ENCODE measurements around the gene ASXL2.
"Not testable (repeated sequence)": the region's sequence is repeated elsewhere in the genome, so short reads cannot be mapped to it uniquely, and the experiment has no call there.

Gene ASXL2

GRCh38 chr2:25832897-25833296, 45.4 kb downstream of the ASXL2 start:
- no peak for DNase-seq (ENCODE audit: low read depth)

- DNase-seq (ENCODE audit: low read depth) = no peak
These were observed 46.4 kb downstream of the ASXL2 start for GRCh38 chr2:25831746-25832449.

- DNase-seq (ENCODE audit: low read depth) = no peak
These were observed 48.5 kb downstream of the ASXL2 start for GRCh38 chr2:25829828-25830227.

- DNase-seq (ENCODE audit: low read depth) = no peak
These were observed 48.9 kb downstream of the ASXL2 start for GRCh38 chr2:25829377-25829704.

GRCh38 chr2:25828532-25829376, 49.5 kb downstream of the ASXL2 start:
- not testable (repeated sequence) for DNase-seq (ENCODE audit: low read depth)

- DNase-seq (ENCODE audit: low read depth) = peak; percentile 10
These were observed 53.0 kb downstream of the ASXL2 start for GRCh38 chr2:25825238-25825637.

GRCh38 chr2:25824718-25825117, 53.6 kb downstream of the ASXL2 start:
- DNase-seq (ENCODE audit: low read depth) = no peak

GRCh38 chr2:25824216-25824615, 54.1 kb downstream of the ASXL2 start:
- DNase-seq (ENCODE audit: low read depth) = no peak

GRCh38 chr2:25822190-25823117, 55.8 kb downstream of the ASXL2 start:
- peak; percentile 53 for DNase-seq (ENCODE audit: low read depth)

GRCh38 chr2:25821225-25822056, 56.8 kb downstream of the ASXL2 start:
- no peak for DNase-seq (ENCODE audit: low read depth)

- DNase-seq (ENCODE audit: low read depth) = no peak
These were observed 58.7 kb downstream of the ASXL2 start for GRCh38 chr2:25819597-25820039.

- no peak for DNase-seq (ENCODE audit: low read depth)
These were observed 60.7 kb downstream of the ASXL2 start for GRCh38 chr2:25817630-25818029.

GRCh38 chr2:25817006-25817405, 61.3 kb downstream of the ASXL2 start:
- no peak for DNase-seq (ENCODE audit: low read depth)

- DNase-seq (ENCODE audit: low read depth) = no peak
These were observed 62.0 kb downstream of the ASXL2 start for GRCh38 chr2:25816249-25816648.

- DNase-seq (ENCODE audit: low read depth) = no peak
These were observed 63.6 kb downstream of the ASXL2 start for GRCh38 chr2:25814681-25815080.

- DNase-seq (ENCODE audit: low read depth) = no peak
These were observed 67.9 kb downstream of the ASXL2 start for GRCh38 chr2:25810428-25810827.

- no peak for DNase-seq (ENCODE audit: low read depth)
These were observed 68.6 kb downstream of the ASXL2 start for GRCh38 chr2:25809646-25810045.

GRCh38 chr2:25808006-25808383, 70.3 kb downstream of the ASXL2 start:
- DNase-seq (ENCODE audit: low read depth) = no peak

GRCh38 chr2:25806941-25807340, 71.3 kb downstream of the ASXL2 start:
- DNase-seq (ENCODE audit: low read depth) = no peak

GRCh38 chr2:25805987-25806386, 72.3 kb downstream of the ASXL2 start:
- no peak for DNase-seq (ENCODE audit: low read depth)

- no peak for DNase-seq (ENCODE audit: low read depth)
These were observed 73.9 kb downstream of the ASXL2 start for GRCh38 chr2:25804338-25804737.

GRCh38 chr2:25799301-25799700, 79.0 kb downstream of the ASXL2 start:
- no peak for DNase-seq (ENCODE audit: low read depth)

Data from activated T-helper 1 cell treated with Interleukin-2 at 50 U/mL for 16 hours (primary cell).